ENCODE measurements around the gene FRMPD2.
"Not testable (repeated sequence)": the region's sequence is repeated elsewhere in the genome, so short reads cannot be mapped to it uniquely, and the experiment has no call there.

The FRMPD2 gene

DNA sequence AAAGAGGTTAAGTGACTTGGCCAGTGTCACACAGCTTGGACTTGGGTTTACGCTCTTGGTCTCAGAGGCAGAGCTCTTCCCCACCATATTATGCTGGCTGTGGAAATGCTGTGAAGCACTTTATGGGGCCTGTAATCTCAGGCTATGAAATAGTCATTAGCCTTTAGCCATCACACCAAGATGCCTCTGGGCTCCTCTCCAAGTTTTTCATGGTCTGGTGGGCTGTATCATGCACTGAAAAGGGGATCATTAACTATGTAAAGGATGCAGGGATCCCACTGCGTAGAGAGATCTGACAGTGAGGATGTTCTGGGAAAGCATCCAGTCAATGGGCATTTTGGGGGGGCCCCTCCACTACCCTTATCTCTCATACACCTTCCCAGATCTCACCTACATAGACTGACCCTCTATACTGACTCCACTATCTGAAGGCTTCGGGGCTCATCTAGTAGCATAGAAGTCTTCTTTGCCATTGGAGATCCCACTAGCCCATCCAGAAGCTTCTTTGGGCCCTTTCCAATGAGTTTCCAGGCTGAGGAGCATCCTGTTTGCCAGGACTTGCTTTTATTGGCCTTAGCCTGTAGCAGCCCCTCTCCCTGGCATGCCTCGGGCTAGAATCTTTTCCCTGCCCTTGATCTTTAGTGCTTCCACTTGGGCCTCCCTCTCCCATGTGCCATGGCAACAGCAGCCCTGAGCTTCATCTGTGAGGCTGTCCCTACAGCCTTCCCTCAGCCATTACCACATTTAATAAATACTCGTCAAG, 19.6 kb downstream of the FRMPD2 start:
- DNase-seq, result no peak
- in situ Hi-C loops (cut with MboI; ENCODE audit: low pct_unique_long_range_greater_than_20kb, low sequenced_read_pairs), result no loop called here

DNA sequence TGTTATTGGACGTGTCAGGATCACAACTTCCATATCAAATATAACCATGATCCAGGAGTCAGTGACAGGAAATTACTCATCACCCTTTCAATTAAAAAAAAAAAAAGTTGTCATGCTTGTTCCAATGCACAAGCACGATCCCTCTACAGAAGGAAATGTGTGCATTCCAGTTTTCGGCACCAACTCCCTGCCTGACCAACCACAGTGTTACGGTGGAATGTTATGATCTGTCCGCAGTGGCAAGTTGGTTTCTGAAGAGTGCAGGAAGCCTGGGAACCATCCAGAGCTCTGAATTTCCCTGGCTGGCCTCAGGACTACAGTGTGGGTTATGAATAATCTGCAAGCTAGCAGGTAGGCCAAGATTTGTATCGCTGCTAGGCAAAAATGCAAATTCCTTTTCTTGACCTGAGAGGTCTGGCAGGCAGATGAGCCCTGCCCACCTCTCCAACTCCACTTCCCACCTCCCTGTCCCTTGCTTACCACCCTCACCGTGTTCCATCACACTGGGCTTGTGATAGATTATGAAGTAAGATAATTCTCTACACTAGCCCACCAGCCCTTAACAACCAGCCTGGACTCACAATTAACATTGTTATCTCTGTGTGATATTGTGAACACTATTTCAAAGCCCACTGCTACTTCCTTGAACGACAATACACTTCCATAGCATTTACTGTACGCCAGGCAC, 20.4 kb downstream of the FRMPD2 start:
- no peak for DNase-seq
- in situ Hi-C loops (cut with MboI; ENCODE audit: low pct_unique_long_range_greater_than_20kb, low sequenced_read_pairs), result no loop called here

DNA sequence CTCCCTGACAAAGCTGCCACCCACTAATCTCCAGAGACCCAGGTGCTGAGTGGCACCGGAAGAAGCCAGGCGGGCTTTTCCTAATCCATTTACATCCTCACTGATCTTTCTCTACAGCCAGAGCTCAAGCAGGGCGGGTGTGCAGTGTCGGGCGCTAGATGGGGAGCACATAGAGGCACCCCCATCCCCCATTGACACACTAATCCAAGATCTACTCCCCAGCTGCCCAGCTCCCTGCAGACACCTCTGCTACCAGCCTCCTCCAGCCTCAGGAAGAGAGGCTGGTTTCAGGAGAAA, 22.2 kb downstream of the FRMPD2 start:
- DNase-seq, result no peak
- in situ Hi-C loops (cut with MboI; ENCODE audit: low pct_unique_long_range_greater_than_20kb, low sequenced_read_pairs), result no loop called here

DNA sequence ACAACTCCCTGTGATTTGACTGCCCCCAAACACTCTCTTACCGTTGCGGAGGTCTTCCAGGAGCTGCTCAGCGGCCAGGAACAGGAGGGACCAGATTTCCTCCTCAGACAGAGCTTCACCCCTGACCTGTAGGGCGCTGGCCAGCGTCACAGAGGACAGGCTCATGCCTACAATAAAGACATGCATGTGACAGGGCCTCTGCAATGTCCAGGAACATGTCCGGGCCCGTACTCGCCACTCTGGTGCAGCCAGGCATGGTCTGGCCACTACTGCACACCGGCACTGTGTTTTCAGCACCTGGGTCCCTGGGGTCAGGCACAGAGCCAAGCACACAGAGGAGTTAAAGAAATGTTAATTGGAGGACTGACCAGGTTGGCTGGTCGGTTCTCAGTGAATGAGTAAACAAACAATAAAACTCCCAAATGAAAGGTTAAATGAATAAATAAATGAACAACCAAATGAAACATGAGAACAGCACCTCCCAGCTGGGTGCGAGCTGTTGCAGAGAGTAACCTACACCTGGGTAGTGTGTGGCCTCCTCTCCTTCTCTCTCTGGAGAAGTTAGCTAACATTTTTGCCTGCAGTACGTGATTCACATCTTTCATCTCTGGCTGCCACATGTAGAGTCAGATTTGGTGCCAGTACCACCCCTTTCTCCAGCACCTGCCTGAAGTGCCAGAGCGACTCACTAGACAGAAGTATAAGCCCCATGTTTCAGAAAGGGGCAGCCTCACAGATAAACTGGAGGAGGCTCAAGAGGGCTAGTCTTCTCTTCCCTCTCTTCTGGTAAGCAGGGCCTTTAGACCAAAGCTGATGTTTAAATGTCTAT, 22.8 kb downstream of the FRMPD2 start:
- DNase-seq, result no peak
- in situ Hi-C loops (cut with MboI; ENCODE audit: low pct_unique_long_range_greater_than_20kb, low sequenced_read_pairs), result no loop called here

DNA sequence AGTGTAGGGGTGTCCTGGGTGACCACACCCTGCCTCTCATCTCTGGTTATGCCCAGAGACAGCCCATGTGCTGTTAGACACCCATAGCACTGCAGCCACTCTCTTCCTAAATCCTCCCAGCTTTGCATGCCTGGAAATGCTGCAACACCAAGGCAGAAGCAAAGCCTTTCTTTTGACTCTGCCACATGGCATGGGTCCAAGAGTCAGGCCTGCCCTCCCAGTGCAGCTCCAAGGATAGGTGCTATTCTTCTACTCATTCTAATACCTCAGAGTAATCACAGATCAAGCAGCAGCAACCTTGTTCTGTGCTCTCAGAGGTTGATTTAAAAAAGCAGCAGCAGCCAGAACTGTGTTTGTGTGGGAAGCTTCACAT, 23.4 kb downstream of the FRMPD2 start:
- in situ Hi-C loops (cut with MboI; ENCODE audit: low pct_unique_long_range_greater_than_20kb, low sequenced_read_pairs), result no loop called here
- DNase-seq, result no peak

DNA sequence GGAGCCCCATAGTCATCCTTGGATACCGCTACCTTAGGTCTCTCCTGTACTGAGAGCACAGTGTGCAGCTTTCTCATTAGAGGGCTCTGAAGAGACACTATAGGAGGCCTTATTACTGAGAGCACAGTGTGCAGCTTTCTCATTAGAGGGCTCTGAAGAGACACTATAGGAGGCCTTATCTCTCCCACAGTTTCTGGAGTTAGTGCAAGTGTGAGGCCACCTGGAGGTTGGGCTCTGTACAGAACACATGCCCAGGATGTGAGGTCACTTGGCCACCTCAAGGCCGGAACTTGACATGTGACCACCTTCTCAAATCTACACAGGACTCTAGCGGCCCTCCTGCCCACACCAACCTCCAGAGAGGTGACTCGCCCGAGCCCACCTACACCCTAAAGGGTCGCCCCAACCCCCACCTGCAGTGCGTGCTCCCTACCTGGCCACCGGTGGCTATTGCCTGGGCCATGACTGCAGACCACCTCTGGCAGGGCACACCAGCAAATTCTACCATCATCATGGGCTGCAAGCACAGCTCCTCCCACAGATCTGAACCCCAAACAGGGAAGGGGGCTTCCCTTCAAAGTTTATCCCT, 24.6 kb downstream of the FRMPD2 start:
- in situ Hi-C loops (cut with MboI; ENCODE audit: low pct_unique_long_range_greater_than_20kb, low sequenced_read_pairs), result no loop called here
- no peak for DNase-seq

DNA sequence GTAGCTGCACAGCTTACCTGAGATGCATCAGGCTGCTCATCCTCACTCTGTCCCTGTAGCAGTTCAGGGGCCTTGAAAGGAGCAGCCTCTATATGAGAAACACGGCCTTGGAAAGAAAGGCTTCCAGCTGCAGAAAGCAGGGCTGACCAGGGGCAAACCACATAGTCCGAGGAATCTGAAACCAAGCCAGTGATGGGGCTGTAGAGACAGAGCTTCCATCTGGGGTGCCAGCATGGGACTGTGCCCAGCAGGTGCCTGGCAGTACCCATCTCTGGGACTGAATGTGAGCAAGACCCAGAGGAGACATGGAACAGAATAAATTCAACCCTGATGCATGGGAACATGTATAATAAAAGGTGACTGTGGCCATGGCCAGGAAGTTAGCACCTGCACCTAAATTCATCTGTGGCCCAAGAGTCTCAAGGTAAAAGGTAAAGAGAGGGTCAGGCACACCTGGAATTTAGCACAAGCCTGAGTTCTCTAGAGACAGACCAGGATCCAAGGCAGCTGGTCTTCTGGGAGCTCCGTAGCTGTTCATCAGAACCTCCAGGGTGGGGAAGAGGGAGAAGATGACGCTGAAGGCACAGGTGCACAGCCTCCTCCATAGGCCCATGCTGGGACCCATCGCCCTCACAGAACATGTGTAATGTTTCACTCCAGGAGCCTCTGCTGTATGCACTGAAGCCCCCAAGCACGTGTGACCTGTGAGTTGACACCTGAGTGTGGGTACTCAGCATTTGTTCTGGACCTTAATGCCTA, 25.3 kb downstream of the FRMPD2 start:
- in situ Hi-C loops (cut with MboI; ENCODE audit: low pct_unique_long_range_greater_than_20kb, low sequenced_read_pairs), result no loop called here
- DNase-seq, result no peak

DNA sequence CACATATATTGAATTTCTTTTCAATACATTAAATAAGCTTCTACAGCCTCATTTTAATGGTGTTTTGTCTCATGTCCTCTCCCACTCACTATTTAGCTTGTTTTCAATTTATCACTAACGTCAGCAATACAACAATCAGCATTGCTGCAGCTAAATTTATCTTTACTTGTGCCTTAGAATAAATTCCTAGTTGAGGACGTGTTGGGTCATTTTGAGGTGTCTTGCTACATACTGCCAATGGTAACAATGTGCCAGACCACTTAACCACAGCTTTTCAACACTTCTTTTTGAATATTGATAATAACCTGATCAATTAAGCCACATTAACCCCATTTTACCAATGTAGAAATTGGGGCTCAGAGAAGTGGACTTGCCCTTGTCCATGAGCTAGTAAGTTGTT, 26.0 kb downstream of the FRMPD2 start:
- DNase-seq, result no peak
- in situ Hi-C loops (cut with MboI; ENCODE audit: low pct_unique_long_range_greater_than_20kb, low sequenced_read_pairs), result no loop called here

DNA sequence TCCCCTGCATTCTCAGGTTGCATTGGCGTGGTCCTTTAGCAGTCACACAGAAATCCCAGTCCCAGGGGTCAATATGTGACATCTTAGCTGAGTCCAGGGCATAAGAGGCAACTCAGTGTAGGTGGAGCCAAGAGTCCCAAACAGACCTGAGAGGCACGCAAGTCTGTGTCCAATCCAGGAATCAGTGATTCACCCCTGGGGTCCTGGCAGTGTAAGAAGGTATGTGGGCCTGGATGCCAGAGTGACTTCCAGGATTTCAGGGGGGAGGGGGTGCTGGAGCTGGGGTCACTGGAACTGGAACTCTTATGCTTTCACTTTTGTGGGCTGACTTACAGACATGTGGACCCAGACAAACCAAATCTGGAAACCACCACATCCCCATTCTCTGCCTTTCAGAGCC, 26.8 kb downstream of the FRMPD2 start:
- DNase-seq, result no peak
- in situ Hi-C loops (cut with MboI; ENCODE audit: low pct_unique_long_range_greater_than_20kb, low sequenced_read_pairs), result no loop called here

DNA sequence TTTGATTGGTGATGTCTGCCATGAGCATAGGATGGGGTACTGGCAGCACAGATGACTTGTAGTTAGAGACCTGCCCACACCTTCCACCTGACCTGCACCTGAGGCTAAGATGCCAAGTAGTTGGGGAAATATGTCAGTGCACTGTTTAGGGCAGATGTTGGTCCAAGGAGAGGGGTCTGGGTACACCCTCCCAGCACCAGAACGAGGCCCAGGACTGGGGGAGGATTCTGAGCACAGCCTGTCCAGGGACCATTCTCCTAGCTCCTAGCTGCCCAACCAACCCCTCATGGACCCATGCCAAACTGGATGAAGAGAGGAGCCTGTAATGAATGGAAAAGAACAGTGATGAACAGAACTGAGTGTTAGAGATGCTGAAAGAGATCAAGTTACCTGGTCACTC, 28.0 kb downstream of the FRMPD2 start:
- in situ Hi-C loops (cut with MboI; ENCODE audit: low pct_unique_long_range_greater_than_20kb, low sequenced_read_pairs), result no loop called here
- DNase-seq, result no peak

DNA sequence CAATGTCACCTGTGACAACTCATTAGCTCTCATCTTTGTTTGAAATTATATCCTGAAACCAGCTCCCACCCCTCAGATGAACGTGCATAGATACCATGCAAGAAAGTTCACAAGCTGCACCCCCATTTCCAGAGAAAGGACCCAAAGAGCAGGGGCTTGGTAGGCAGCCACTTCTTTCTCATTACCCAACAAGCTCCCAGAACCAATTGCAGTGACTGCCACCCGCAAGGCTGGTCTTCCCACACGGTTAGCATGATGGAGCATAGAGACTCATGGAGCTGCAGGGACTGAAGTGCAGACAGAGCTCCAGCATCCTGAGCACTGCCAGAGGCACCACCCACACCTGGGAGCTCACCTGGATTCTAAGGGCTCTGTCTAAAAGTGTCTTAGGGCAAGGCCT, 28.5 kb downstream of the FRMPD2 start:
- in situ Hi-C loops (cut with MboI; ENCODE audit: low pct_unique_long_range_greater_than_20kb, low sequenced_read_pairs), result no loop called here
- no peak for DNase-seq

DNA sequence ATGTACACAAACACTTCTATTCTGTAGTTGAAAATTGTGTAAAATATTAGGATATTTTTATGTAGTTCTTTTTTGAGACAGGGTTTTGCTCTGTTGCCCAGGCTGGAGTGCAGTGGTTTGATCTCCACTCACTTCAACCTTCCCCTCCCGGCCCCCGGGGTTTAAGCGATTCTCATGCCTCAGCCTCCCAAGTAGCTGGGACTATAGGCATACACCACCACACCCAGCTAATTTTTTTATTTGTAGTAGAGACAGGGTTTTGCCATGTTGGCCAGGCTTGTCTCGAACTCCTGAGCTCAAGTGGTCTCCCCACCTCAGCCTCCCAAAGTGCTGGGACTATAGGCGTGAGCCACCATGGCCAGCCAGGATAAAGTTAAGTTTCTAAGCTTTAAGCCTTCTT, 30.6 kb downstream of the FRMPD2 start:
- DNase-seq; in situ Hi-C loops (cut with MboI; ENCODE audit: low pct_unique_long_range_greater_than_20kb, low sequenced_read_pairs): not testable (repeated sequence)

DNA sequence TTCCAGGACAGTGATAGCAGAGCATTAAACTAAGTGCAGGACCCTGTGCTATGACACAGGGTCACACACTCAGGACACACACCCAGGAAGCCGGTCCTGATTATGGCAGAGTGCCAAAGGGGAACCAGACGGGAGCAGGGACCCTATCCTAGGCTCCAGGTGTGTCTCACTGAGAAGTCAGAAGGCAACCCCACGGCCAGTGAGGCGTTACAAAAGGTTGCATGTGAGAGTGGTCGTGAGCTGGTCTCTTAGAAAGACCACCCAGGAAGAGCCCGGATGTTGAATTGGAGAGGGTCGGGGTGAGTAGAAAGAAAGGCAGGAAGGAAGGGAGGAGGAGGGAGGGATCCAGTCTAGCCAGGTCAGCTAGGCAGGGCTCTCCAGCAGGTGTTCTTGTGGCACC, 31.0 kb downstream of the FRMPD2 start:
- no peak for DNase-seq
- in situ Hi-C loops (cut with MboI; ENCODE audit: low pct_unique_long_range_greater_than_20kb, low sequenced_read_pairs), result no loop called here

DNA sequence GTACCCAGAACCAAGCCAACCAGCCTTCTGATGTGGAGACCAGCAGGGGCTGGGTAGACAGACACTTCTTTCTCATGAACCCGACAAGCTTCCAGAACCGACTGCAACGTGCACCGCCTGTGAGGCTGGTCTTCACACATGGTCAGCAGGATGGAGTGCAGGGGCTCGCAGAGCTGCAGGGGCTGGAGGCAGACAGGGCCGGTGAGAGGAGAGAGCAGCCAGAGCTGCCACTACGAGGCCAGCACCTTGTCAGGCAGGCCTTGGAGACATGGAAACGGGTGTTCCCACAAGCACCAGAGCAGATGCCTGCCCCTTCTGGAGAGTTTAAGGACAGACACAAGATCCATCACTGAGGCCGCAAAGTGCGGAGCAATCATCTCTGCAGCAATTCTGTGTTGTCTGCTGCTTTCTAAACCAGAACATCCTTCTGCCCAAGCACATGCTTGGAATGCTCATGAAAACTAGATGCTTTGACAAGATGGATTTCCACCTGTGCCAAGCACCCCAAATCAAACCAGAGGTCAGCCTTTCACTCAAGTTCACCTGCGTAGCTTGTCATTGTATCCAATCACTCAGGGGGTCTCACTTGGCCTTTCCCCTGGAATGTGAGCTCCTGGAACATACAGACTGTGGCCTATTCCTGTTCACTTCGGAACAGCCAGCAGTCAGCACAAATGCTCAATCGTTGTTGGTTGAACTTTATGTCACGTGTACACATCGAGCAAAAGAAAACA, 32.2 kb downstream of the FRMPD2 start:
- in situ Hi-C loops (cut with MboI; ENCODE audit: low pct_unique_long_range_greater_than_20kb, low sequenced_read_pairs), result no loop called here
- no peak for DNase-seq

DNA sequence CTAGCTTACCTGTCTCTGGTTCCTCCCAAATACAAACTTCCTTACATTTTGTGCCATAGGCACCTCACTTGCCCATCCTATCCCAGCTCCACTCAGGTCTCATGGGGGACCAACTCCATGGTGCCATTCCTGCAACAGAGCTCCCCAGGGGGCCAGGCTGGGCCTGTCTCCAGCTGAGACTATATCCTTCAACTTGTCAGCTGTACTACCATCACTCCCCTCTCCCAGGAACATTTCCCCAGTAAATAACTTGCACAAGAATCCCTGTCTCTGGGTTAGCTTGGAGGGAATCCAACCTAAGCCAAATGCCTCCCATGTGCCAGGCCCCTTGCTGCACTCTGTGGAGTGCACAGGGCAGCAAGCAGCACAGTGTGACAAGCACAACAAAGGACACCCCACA, 33.2 kb downstream of the FRMPD2 start:
- in situ Hi-C loops (cut with MboI; ENCODE audit: low pct_unique_long_range_greater_than_20kb, low sequenced_read_pairs), result no loop called here
- no peak for DNase-seq

DNA sequence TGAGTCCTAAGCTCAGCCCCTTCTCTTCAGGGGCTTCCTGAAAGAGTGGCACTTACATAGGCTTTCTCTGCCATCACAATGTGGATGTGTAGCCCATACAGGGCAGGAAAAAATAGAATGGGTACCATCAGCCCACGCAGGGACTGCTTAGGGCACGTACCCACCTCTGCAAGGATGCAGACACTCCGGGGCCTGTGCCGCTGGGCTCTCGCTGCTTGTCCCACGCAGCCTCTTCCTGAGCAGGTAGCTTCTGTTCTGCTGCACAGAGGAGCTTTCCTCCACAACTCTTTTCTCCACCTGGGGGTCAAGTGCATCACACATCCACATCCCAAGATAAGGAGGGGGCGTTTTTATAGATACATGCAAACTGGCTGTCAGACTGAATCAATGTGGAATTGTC, 34.3 kb downstream of the FRMPD2 start:
- no peak for DNase-seq
- in situ Hi-C loops (cut with MboI; ENCODE audit: low pct_unique_long_range_greater_than_20kb, low sequenced_read_pairs), result no loop called here

DNA sequence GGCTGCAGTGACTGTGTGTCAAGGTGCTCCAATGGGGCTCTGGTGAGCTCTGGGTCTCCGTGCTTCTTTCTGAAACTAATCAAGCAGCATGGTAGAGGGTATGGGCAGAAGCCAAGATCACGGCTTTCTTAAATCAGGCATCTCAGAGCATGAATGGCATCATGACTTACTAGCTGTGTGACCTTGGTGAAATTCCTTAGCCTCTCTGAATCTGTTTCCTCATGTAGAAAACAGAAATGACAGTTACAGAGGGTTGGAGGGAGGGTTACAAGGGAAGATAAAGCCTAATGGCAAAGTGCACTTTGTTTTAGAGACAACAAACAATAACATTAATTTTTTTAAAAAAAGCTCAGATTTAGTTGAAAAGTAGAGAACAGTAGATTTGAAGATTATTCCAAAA, 34.9 kb downstream of the FRMPD2 start:
- in situ Hi-C loops (cut with MboI; ENCODE audit: low pct_unique_long_range_greater_than_20kb, low sequenced_read_pairs), result no loop called here
- no peak for DNase-seq

DNA sequence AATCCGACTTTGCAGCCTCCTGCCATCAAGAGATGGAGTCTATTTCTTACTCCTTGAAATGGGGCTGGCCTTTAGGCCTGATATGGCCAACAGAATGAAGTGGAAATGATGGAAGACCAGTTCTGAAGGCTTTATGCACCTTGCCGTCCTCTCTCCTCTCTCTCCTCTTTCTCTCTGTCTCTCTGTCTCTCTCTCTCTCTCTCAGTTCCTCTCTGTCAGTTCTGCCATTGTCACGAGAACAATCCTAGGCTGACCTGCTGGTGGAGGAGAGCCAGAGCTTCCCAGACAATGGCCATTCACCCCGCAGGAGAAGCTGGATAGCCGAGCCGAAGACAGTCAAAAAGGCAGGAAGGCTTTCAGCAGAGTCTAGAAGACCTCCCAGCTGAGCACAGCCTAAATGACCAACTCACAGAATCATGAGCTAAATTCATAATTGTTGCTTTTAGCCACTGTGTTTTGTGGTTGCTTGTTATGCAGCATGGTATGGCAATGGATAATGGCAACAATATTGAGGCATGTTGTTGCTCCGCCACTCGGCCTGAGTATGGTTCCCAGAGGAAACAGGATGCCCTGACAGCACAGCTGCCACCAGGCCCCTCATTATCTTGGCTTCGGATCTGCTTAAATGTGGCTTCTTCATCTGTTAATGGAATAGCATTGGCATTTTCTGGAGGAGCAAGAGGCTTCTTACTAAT, 35.5 kb downstream of the FRMPD2 start:
- in situ Hi-C loops (cut with MboI; ENCODE audit: low pct_unique_long_range_greater_than_20kb, low sequenced_read_pairs), result no loop called here
- DNase-seq, result no peak

Data from KBM-7 (cell line).